Tibial nerve (tissue), 4 donors: Measurements from ENCODE around the gene CALHM3. TPM values are rescaled to one million over a fixed set of nuclear protein-coding genes. Genes with fewer than 3 reads are reported as not detected.

Experiments used
- DNase-seq, 2 donors: peaks; one replicate each; pipeline ENCODE4 v3.0.0-alpha.2; 2019; ENCODE audit warnings: low spot score in 2 of 2
- H3K27ac ChIP-seq, 4 donors: fragments of 200-600 bp; sonication (generic) in 3 of 4; one replicate each; pipeline ENCODE4 v1.5.1; 2017 to 2019; ENCODE audit warnings: mild to moderate bottlenecking in 1 of 4
- H3K27me3 ChIP-seq, 2 donors: fragments of 200-600 bp; sonication (generic) in 1 of 2; one replicate each; pipeline versions ENCODE4 v1.5.1 to v1.6.0; 2017 to 2019
- H3K36me3 ChIP-seq, 3 donors: fragments of 200-600 bp; sonication (generic); one replicate each; pipeline ENCODE4 v1.5.1; 2018 to 2019
- H3K4me1 ChIP-seq, 4 donors: fragments of 200-600 bp; sonication (generic) in 3 of 4; one replicate each; pipeline ENCODE4 v1.5.1; 2017 to 2019
- H3K4me3 ChIP-seq, 4 donors: fragments of 200-600 bp; sonication (generic) in 3 of 4; one replicate each; pipeline ENCODE4 v1.5.1; 2017 to 2019; ENCODE audit warnings: mild to moderate bottlenecking in 1 of 4, moderate library complexity in 1 of 4
- H3K9me3 ChIP-seq, 4 donors: fragments of 200-600 bp; sonication (generic) in 3 of 4; one replicate each; pipeline ENCODE4 v1.5.1; 2017 to 2019
- EP300 ChIP-seq, 2 donors: sonication (generic); formaldehyde crosslinking; IDR thresholded peaks; one replicate each; pipeline ENCODE4 v1.6.1; 2017; ENCODE audit warnings: antibody characterized with exemption in 2 of 2, mild to moderate bottlenecking in 1 of 2
- POLR2A ChIP-seq, 2 donors: fragments of 450-650 bp; IDR thresholded peaks; one replicate each; pipeline ENCODE4 v1.6.1; 2017; ENCODE audit warnings: antibody characterized with exemption in 2 of 2, mild to moderate bottlenecking in 2 of 2, moderate library complexity in 2 of 2
- WGBS, 2 donors: methylation state at CpG; one replicate each; pipeline ENCODE4 v1.1.5; 2018; 5-methylcytosine and 5-hydroxymethylcytosine counted together
- total RNA-seq, 4 donors: library from RNA; depleted of rRNA; stranded (reverse); fragments of >200 nt; gene quantifications; one replicate each; pipeline ENCODE4 v1.1.0, GENCODE V29; 2016
- TF ChIP-seq, protein P1 (sequence below), 5 experiments: fragments of 200-600 bp in 3 of 5; fragments of 450-650 bp in 2 of 5; sonication (generic) in 3 of 5; IDR thresholded peaks; one replicate each; pipeline ENCODE4 v1.5.1; 2016 to 2019; ENCODE audit warnings: antibody characterized with exemption in 5 of 5, mild to moderate bottlenecking in 3 of 5, moderate library complexity in 2 of 5

Gene CALHM3
- total RNA-seq, 4 donors from 2014 or later: not detected

DNA sequence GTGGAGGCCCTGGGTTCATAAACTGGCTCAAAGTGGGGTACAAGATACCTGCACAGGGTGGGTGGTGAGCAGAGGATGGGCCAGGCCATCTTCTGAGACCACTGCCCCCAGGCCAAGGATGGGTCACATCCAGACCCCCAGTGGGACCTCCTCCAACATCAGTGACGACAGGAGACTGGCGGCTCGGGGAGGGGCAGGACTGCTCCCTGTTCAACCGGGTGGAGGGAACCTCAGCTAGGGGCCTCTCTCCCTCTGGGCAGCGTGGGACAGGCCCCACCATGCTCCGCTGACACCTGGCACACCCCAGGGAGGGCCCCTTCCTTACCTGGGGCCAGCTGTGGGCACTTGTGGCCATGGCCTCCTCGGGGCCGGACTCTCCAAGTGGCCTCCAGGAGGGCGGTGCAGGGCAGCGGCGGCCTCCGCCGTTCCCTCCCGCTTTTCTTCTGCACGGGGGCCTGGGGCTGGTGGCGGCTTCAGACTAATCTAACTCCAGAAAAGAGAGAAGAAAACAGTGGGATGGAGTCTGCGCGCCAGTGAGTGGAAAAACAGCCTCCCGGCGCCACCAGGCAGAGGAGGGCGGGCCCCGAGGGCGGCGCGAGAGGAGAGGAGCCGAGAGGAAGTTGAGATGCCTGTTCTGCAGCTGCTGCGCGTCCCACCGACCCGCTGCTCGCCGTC lies 27.1 kb downstream of the CALHM3 start, which contains the start of gene CALHM2:
Gene CALHM2, minus strand, starts transcription at position 540 of the 675 bp plus-strand sequence. CDS start 2,429 bp downstream, outside the sequence.
- Histone ChIP-seq H3K4me1 (peaks cover 0 to 50% (median 34%) of the 10 kb centered on the region in 4 donors), H3K9me3 (no peaks in the 10 kb centered on the region), H3K27ac (peak within 1 kb of the TSS; percentile 59 to 93 (median 87)), H3K27me3 (no peaks in the 10 kb centered on the region), H3K4me3 (peak within 1 kb of the TSS; percentile 59 to 90 (median 82)), H3K36me3 (peaks cover 0 to 33% (median 6%) of the 10 kb centered on the region in 3 donors)
- peak; percentile 51 to 68 for DNase-seq
- WGBS, 2 donors: 0 to 1% methylated on average over 27 to 30 of the region's 32 CpGs
- TF ChIP-seq, protein P1, sequence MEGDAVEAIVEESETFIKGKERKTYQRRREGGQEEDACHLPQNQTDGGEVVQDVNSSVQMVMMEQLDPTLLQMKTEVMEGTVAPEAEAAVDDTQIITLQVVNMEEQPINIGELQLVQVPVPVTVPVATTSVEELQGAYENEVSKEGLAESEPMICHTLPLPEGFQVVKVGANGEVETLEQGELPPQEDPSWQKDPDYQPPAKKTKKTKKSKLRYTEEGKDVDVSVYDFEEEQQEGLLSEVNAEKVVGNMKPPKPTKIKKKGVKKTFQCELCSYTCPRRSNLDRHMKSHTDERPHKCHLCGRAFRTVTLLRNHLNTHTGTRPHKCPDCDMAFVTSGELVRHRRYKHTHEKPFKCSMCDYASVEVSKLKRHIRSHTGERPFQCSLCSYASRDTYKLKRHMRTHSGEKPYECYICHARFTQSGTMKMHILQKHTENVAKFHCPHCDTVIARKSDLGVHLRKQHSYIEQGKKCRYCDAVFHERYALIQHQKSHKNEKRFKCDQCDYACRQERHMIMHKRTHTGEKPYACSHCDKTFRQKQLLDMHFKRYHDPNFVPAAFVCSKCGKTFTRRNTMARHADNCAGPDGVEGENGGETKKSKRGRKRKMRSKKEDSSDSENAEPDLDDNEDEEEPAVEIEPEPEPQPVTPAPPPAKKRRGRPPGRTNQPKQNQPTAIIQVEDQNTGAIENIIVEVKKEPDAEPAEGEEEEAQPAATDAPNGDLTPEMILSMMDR (IDR thresholded peaks at IDR 0.05): no peak
- TF ChIP-seq POLR2A (IDR thresholded peaks at IDR 0.05) (peak in 1 of 2 donors; percentile 46), EP300 (IDR thresholded peaks at IDR 0.05) (peak in 1 of 2 donors; percentile 70)

- H3K4me3 ChIP-seq: peak overlapping the region; percentile 59 to 90 (median 82)
- WGBS, 2 donors: 2 to 6% methylated on average over 14 of the region's 14 CpGs
- H3K36me3 ChIP-seq: peaks cover 0 to 40% (median 8%) of the 10 kb centered on the region in 3 donors
- TF ChIP-seq POLR2A (IDR thresholded peaks at IDR 0.05): peak in 1 of 2 donors; percentile 25
- TF ChIP-seq EP300 (IDR thresholded peaks at IDR 0.05): peak in 1 of 2 donors; percentile 67
- TF ChIP-seq, protein P1 (IDR thresholded peaks at IDR 0.05): no peak
- peak overlapping the region; percentile 59 to 93 (median 87) for H3K27ac ChIP-seq
- DNase-seq: peak; percentile 52 to 57
- H3K9me3 ChIP-seq: no peaks in the 10 kb centered on the region
- H3K4me1 ChIP-seq: peaks cover 0 to 58% (median 41%) of the 10 kb centered on the region in 4 donors
- H3K27me3 ChIP-seq: no peaks in the 10 kb centered on the region
These were observed 27.8 kb downstream of the CALHM3 start for GRCh38 chr10:103451091-103451813.

GRCh38 chr10:103450201-103450695 lies 28.8 kb downstream of the CALHM3 start:
- Histone ChIP-seq H3K9me3 (no peaks in the 10 kb centered on the region), H3K4me1 (peaks cover 0 to 68% (median 44%) of the 10 kb centered on the region in 4 donors), H3K4me3 (peak overlapping the region; percentile 59 to 90 (median 82)), H3K36me3 (peaks cover 0 to 50% (median 8%) of the 10 kb centered on the region in 3 donors), H3K27ac (peak overlapping the region; percentile 59 to 93 (median 87)), H3K27me3 (no peaks in the 10 kb centered on the region)
- no peak for DNase-seq
- TF ChIP-seq POLR2A (IDR thresholded peaks at IDR 0.05) (no peak), EP300 (IDR thresholded peaks at IDR 0.05) (no peak)
- TF ChIP-seq, protein P1 (IDR thresholded peaks at IDR 0.05): no peak
- WGBS, 2 donors: 79 to 89% methylated on average over 12 of the region's 12 CpGs

- H3K27ac ChIP-seq: peak overlapping the region in 3 of 4 donors; percentile 63 to 93 (median 91)
- peak overlapping the region in 2 of 4 donors; percentile 1 to 77 for H3K4me3 ChIP-seq
- H3K36me3 ChIP-seq: peaks cover 0 to 58% (median 8%) of the 10 kb centered on the region in 3 donors
- no peak for DNase-seq
- peaks cover 0 to 75% (median 44%) of the 10 kb centered on the region in 4 donors for H3K4me1 ChIP-seq
- no peaks in the 10 kb centered on the region for H3K27me3 ChIP-seq
- H3K9me3 ChIP-seq: no peaks in the 10 kb centered on the region
- WGBS, 2 donors: 84 to 85% methylated on average over 33 to 34 of the region's 34 CpGs
- TF ChIP-seq EP300 (IDR thresholded peaks at IDR 0.05): no peak
- TF ChIP-seq, protein P1 (IDR thresholded peaks at IDR 0.05): no peak
These were observed 29.6 kb downstream of the CALHM3 start for GRCh38 chr10:103449208-103450144.
